ENCODE results near the gene SPINT2.
A peak's percentile ranks its signal among the peaks of the same experiment; 100 is the strongest.
"Not testable (repeated sequence)": the region's sequence is repeated elsewhere in the genome, so short reads cannot be mapped to it uniquely, and the experiment has no call there.

The SPINT2 gene

DNA sequence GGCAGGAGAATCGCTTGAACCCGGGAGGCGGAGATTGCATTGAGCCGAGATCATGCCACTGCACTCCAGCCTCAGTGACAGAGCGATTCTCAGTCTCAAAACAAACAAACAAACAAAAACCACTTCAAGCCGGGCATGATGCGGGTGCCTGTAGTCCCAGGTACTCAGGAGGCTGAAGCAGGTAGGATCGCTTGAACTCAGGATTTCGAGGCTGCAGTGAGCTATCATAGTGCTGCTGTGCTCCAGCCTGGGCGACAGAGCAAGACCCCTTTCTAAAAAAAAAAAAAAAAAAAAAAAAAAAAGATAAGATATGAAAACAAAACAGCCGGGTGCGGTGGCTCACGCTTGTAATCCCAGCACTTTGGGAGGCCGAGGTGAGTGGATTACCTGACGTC lies 21.1 kb upstream of the SPINT2 start:
- DNase-seq = no peak

DNA sequence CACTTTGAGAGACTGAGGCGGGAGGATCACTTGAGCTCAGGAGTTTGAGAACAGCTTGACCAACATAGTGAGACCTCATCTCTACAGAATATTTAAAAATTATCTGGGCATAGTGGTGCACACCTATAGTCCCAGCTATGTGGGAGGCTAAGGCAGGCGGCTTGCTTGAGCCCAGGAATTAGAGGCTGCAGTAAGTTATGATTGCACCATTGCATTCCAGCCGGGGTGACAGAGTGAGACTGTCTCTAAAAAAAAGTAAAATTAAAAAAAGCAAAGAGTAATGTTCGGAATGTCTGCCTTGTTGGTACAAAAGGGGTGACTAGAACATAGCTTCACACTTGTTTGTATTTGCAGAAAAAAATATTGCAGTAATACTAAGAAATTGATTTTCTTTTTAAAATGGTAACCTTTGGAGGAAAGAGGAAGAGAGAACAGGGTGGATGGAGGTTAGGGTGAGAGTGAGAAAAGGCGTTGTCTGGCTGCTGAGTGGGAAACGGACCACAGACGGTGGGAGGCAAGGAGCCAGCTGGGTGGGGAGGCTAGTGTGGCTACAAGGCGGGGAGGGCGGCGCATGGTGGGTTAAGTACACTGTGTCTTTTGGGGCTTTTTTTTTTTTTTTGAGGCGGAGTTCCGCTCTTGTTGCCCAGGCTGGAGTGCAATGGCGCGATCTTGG lies 18.4 kb upstream of the SPINT2 start:
- DNase-seq = no peak

DNA sequence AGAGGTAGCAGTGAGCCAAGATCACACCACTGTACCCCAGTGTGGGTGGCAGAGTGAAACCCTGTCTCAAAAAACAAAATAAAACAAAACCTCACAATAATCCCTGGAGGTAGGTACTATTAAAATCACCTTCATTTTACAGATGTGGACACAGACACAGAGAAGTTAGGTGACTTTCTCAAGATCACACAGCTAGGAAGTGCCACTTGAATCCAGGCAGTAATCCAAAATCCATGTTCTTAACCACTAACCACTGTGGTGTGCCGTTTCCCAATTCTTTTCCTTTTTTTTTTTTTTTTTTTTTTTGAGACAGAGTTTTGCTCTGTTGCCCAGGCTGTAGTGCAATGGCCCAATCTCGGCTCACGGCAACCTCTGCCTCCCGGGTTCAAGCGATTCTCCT lies 17.2 kb upstream of the SPINT2 start:
- no peak for DNase-seq

DNA sequence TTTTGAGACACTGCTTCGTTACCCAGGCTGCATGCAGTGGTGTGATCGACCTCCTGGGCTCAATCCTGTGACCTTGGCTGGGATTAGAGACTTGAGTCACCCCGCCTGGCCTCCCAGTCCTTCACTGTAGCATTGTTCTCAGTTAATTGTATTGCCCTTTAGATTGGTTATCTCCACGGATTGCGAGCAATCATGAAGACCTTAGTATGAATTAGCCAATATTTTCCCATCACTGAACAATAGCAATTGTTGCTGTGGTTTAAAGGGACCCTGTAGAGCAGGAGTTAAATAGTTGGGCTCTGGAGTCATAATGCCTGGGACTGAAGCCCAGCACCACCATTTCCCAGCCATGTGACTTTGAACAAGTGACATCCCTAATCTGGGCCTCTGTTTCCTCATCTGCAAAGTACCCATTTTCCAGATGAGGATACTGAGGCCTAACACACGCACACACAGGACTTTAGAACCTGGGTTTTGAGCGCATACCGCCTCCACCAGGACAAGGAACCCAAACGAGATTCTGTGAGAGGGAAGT lies 16.6 kb upstream of the SPINT2 start:
- no peak for DNase-seq

DNA sequence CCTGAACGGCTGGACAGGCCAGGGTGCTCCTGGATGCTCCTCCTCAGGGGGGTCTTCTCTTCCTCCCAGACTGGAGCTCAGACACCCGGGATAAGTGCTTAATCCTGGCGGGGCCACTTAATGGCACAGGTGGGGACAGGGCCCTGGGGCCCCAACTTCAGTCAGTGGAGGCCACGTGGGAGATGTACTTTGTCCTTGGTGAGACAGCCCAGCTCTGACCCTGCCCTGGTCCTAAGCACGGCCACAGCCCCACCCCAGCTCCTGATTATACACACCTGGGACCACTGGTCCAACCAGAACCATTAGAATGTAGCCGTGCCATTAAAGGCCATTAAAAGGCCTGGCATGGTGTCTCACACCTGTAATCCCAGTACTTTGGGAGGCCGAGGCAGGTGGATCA lies 16.0 kb upstream of the SPINT2 start:
- DNase-seq = no peak

DNA sequence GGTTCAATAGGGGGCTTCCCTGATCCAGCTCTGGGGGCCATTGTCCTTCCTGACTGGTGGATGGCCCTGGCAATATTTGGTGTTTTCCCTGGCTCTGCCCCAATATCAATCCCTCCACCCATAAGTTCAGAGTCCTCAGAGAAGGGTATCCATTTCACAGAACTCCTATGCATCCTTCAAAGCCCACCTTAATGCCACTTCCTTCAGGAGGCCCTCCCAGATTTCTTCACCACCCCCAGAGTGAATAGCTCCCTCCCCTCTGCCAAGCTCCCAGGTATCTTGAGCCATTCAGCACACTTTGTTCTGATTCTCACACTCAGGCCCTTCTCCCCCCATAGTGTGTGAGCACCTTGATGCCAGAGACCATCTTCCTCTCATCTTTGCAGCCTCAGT lies 13.9 kb upstream of the SPINT2 start:
- no peak for DNase-seq

DNA sequence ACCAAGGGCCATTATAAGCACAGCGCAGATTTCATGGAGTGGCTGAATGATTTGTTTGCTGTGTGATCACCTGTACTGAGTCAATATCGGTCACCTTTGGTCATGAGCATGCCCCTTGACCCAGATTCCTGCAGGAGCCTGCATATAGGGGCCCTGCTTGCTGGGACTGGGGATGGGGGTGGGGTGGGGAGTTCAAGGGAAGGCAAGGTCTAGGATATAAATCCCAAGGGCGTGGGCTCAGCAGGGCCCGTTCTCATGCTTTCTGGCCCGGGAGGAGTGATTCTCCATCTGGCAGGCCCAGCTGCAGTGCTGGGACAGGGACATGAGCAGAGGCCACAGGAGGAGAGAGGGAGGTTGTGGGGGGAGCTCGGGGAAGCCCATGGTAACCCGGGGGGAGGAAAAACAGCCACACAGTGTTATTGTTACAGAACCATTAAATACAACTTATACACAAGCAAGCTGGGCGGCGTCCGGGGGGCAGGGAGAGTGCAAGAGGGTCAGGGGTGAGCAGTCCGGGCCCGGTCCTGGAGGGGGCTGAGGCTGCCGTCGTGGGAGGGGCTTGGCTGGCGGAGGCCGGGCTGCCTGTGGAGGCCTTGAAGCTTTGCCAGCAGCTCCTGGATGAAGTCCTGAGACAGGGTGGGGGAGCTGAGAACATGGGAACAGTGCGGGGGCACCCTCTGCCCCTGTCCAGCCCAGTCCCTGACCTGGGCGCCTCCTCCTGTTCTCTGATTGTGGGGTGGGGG lies 13.4 kb upstream of the SPINT2 start:
- no peak for DNase-seq

DNA sequence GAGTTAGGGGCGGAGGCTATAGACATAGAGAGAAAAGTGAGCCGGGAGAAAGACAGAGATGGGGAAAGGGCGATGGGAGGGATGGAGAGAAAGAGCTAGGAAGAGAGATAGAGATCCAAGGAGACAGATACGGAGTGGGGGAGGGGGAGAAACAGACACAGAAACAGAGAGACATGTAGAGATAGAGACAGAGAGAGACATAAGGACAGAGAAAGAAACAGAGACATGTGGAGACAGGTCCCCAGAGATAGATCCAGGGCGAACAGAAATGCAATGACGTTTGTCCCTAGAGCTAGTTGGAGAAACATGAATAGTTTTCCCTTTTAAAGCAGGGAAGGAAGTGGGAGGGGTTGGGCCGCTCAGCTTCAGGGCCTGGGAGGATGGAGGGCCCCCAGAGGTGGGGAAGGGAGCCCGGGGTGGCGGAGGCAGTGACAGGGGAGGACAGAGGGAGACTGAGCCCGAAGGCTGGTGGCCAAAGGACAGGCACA lies 12.8 kb upstream of the SPINT2 start:
- no peak for DNase-seq

DNA sequence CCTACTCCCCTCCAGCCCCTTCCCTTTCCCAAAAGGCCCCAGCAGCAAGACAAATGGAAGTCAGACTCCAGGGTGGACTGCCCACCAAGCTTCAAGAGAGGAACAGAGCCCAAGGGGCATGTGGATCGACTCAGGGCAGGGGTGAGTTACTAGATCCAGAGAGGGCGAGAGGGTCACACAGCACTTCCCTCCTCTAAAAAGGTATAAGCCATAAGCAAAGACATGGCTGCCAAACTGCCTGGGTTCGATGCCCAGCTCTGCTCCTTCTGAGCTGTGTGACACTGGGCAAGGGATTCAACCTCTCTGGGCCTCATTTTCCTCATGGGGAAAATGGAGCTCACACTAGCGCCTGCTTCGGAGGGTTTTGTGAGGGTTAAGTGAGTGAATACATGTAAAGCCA lies 12.0 kb upstream of the SPINT2 start:
- DNase-seq = no peak

DNA sequence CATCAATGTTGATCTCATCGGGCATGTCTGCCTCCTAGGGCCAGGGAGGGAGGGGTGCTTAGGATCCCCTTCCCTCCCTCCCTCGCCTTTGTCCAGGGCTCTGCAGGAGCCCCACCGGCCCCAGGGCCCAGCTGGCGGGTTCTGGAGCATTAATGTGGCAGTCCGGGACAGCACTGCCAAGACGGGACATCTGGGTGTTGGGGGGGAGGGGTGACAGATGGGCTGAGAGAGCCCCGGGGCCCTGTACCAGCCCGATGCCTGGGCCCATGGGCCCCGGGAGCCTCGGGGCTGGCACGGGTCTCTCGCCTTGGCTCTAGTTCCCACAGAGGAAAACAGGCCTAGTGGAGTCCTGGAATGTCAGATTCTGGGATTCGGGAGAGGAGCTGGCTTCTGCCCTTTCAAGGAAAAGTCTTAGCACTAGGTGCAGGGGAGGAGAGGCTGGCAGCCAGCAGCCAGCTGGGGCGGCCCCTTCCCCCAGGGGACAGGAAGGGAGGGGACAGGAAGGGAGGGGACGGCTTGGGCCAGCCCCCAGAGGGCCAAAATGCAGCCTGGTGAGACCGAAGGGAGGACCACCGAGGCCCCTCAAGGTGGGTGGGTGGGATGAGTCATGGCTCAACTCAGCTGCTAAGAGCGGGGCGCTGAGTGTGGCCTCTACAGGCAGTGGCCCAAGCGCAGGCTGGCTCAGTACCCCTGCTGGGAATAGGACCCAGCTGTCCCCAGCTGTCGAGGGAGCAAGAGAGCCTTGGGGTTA lies 11.3 kb upstream of the SPINT2 start:
- no peak for DNase-seq

DNA sequence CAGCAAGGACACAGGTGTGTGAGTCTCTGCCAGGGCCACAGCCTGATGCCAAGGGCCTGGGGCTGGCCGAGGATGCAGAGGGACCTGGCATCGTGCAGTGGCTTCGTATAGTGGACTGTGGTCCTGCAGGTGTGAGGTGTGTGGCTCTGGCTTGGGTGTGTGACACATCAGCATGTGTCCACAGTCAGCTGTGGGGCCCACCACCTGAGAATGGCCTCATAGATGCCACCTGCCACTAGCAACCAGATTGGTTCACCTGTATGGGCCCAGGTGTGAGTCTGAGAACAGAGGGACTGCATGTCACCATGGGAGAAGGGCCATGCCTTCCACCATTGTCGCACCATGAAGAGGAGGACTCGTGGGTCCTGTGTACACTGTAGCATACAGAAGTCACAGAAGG lies 10.6 kb upstream of the SPINT2 start:
- DNase-seq = no peak

DNA sequence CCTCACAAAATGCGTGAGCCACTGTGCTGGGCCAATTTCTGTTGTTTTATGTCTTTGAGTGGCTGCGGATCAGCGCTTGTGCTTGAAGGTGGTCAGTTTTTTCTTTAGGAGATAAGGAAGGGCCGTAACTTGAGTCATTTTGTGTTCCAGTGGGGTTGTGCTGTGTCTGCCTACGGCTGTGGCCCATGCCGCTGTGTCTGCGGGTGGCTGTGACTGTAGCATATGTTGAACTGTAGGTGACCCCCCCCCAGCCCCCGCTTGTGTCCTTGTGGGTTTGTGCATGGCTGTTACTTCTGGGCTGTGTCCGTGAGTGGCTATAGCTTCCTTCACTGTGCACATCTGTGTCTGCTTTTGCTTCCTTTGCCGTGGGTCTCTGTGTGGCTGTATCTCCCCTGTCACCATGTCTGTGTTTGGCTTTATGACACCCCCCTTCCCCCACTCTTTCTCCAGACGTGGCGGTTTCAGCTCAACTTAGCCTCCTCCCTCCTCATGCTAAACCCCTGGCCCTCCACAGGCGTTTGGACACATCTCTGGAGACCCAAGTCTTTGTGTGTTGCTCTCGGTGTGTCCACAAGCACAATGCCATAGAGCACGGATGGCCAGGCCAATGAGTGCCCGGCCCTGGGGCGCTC lies 8.9 kb upstream of the SPINT2 start:
- no peak for DNase-seq

DNA sequence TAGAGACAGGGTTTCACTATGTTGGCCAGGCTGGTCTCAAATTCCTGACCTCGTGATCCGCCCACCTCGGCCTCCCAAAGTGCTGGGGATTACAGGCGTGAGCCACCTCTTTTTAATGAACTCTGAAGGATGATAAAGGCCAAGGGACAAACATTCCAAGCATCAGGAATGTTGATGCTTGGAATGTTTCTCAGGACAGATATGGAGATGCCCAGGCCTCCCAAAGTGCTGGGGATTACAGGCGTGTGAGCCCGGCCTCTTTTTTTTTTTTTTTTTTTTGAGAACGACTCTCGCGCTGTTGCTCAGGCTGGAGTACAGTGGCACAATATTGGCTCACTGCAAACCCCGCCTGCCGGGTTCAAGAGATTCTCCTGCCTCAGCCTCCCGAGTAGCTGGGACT lies 2.4 kb upstream of the SPINT2 start:
- not testable (repeated sequence) for DNase-seq

DNA sequence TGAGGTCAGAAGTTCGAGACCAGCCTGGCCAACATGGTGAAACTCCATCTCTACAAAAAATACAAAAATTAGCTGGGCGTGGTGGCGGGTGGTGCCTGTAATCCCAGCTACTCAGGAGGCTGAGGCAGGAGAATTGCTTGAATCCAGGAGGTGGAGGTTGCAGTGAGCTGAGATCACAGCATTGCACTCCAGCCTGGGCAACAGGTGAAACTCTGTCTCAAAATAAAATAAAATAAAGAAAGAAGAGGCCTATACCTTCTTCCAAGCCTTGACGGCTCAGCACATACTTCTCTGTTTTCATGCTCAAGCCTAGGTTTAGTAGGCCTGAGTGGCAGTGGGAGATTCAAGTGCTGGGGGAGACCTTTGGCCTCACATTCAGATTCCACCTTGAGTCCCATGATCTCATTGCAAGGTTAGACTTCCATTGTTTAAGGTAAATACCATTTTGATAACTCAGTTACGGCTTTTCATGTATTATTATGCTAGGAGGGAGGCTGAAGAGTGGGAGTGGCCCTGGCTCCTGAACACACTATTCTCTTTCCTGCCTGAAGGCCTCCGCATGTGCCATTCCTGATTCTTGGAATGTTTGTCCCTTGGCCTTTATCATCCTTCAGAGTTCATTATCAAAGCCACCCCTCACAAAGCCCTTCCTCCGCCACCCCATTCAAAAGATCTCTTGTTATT lies 1.6 kb upstream of the SPINT2 start:
- DNase-seq = no peak

DNA sequence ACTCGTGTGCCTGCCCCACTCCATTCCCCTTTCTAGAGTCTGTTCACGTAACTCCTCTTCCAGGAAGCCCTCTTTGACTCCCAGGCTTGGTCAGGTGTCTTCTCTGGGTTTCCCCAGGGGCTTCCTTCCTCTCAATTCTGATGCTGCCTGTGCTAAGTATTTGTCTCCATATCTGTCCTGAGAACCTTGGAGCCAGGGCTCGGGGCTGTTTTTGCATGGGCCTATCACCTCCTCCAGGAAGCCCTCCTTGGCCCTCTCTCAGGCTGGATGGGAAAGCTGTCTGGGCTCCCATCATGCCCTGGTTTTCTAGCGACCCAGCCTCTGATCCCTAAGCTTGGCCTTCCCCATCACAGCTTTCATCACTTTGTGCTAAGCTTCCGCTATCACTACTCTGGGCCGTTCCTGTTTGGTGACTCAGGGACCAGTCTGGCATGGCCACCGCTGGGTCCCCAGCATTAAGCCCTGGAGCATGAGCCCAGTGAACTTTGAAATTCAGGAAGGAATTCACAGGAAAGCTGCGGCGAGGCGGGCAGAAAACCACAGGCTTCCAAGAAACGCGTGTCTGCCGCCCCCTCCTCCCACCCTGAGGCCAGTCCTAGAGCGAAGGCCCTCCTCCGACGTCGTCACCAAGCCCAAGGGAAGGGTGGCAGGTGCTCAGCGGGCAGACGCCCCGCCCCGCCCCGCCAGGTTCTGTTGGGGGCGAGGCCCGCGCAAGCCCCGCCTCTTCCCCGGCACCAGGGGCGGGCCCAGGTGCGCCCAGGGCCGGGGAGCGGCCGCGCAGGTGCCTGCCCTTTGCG lies 486 bp upstream of the SPINT2 start:
- DNase-seq = peak; percentile 87

DNA sequence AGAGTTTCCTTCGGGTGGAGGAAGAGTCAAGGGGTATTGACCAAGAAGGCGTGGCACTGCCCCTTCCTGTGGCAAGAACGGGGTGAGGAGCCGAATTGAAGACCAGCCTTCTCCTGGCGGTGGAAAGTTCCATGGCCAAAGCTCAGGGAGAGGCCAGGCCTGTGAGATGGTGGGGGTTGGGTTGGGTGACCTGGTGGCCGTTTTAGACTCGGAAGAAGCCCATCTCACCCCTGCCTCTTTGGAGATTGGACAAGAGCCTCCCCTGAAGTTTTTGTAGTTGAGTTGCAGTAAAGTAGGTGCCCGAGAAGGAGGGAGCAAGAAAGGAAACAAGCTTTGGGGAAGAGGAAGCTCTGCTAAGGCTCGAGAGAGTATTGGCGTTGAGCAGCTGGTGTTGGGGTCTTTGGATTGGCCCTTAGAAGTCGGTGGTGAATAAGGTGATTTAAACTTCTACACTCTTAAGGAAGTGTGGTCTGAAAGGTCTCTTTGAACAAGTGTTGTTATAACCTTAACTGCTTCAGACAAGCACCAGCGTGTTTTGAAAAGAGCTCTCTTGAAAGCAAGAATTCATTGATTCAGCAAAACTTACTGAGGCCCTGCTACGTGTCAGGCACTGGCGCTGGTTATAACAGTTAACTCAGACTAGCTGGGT lies 964 bp downstream of the SPINT2 start:
- DNase-seq = no peak

DNA sequence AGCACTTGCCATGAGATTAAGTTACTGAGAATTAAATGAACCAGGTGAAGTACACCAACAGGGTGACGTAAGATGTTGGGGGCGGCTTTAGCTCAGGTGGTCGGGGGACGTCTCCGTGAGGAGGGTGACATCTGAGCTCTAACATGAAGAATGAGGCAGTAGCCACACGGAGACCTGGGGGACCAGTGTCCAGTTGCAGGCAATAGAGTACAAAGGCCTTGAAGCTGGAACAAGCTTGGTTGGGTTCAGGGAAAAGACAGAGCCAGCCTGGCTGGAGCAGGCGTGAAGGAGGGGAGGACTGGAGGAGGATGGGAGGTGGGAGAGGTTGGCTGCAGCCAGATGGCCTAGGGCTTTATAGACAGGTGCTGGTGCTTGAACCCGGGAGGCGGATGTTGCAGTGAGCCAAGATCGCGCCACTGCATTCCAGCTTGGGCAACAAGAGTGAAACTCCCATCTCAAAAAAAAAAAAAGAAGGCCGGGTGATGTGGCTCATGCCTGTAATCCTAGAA lies 1.6 kb downstream of the SPINT2 start:
- no peak for DNase-seq

DNA sequence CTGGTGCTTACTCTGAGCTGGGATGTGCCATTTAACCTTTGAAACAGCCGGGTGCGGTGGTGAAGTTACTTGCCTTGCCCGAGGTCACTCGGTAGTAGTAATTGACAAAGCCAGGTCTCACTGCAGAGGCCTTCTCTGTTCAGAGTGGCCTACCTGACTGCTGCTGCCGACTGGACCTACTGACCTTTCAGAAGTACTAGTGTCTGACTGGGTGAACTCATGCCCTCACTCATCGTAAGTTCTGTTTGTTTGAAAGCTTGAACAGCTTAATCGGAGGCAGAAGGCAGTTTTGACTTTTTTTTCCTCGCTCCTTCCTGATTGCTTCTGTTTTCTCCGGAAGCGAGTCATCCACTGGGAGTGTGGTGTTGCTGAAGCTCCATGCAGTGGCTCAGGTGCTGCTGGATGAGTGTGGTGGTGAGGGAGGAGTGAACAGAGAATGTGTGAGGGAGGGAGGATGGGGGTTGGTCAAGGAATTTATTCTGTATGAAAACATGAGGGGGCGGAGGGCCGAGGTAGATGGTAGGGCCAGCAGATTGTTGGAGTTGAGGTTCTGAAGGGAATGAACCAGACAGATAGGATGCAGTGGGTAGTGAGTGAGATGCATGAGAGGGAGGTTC lies 2.7 kb downstream of the SPINT2 start:
- DNase-seq = no peak

DNA sequence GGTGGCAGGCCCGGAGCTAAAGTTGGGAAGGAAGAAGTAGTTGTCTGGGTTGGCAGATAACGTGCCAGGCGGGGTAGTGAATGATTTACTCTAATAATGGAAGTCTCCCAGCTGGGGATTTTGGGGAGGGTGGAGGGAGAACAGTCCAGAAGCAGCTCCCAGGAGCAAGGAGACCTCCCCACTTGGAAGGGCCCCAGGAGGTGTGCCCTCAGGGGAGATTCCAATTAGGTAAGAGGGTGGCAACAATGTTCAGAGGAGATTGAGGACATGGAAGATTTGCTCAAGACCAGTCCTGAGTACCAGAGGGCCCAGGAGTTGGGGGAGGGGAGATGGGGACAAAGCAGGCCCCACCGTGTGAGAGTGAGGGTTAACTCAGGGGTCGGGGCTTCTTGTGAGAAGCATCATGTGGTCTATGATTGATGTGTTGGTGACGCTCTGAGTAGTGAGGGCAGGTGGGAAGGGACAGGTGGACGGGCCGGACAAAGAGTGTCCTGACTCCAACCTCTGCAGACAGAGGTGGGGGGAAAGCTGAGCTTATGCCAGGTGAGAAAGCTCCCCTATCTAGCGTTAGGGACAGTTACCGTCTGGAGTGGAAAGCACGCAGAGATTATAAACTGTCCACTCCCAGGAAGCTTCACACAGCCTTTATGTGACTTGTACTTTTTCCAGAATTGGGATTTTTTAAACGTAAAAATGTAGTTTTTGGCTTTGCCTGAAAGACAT lies 3.5 kb downstream of the SPINT2 start:
- DNase-seq = no peak

DNA sequence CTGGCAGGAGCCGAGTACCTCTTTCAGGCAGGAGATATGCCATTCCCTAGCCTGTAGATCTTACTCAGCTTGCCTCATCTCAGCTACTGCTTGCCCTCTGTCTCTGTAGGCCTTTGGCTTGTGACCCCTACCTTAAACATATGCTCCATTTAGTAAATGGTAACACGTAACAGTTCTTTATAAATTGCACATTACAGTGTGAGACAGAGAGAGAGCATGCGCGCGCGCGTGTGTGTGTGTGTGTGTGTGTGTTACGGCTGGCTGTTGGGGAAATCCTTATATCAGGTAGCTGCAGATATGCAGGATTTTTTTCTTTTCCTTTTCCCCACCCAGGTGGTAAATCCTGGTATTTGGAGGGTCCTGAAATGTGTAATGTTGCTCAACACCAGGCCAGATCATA lies 4.2 kb downstream of the SPINT2 start:
- peak; percentile 8 for DNase-seq

Data from CD4-positive, alpha-beta T cell treated with Interleukin-17A for 4 hours (primary cell).